Vagina (tissue), 2 donors: ENCODE measurements around the gene GOLGA6D. TPM values are rescaled to one million over a fixed set of nuclear protein-coding genes. Genes with fewer than 3 reads are reported as not detected.
"Not testable (repeated sequence)": the region's sequence is repeated elsewhere in the genome, so short reads cannot be mapped to it uniquely, and the experiment has no call there.

Experiments used
- DNase-seq, 2 donors: peaks; one replicate each; pipeline ENCODE4 v3.0.0-alpha.2; 2017; ENCODE audit errors: extremely low spot score in 2 of 2
- H3K27ac ChIP-seq: fragments of 200-600 bp; sonication (generic); one replicate; pipeline ENCODE4 v1.5.1; 2019
- H3K27me3 ChIP-seq: fragments of 200-600 bp; sonication (generic); one replicate; pipeline ENCODE4 v1.5.1; 2019
- H3K36me3 ChIP-seq, 2 donors: fragments of 200-600 bp; sonication (generic); one replicate each; pipeline ENCODE4 v1.5.1; 2017 to 2019
- H3K4me1 ChIP-seq: fragments of 200-600 bp; sonication (generic); one replicate; pipeline ENCODE4 v1.5.1; 2019
- H3K4me3 ChIP-seq, 2 donors: fragments of 200-600 bp; sonication (generic); 1 replicate in 1 of 2; 2 replicates in 1 of 2; pipeline ENCODE4 v1.5.1; 2016 to 2019
- H3K9me3 ChIP-seq: fragments of 200-600 bp; sonication (generic); one replicate; pipeline ENCODE4 v1.5.1; 2019
- CTCF ChIP-seq, 3 experiments: fragments of 450-650 bp in 2 of 3; fragments of 200-600 bp in 1 of 3; sonication (generic) in 1 of 3; IDR thresholded peaks; one replicate each; pipeline ENCODE4 v1.5.1; 2017 to 2019; ENCODE audit warnings: antibody characterized with exemption in 3 of 3, mild to moderate bottlenecking in 2 of 3, moderate library complexity in 2 of 3
- POLR2A ChIP-seq, 2 donors: fragments of 450-650 bp; IDR thresholded peaks; one replicate each; pipeline ENCODE4 v1.6.1; 2017; ENCODE audit warnings: antibody characterized with exemption in 2 of 2, mild to moderate bottlenecking in 2 of 2, moderate library complexity in 2 of 2
- POLR2AphosphoS5 ChIP-seq, 2 donors: sonication (generic); formaldehyde crosslinking; IDR thresholded peaks; one replicate each; pipeline ENCODE4 v1.9.0; 2017; ENCODE audit warnings: antibody characterized with exemption in 2 of 2, mild to moderate bottlenecking in 2 of 2, low read depth in 1 of 2; ENCODE audit not compliant: insufficient read depth in 1 of 2
- intact Hi-C: fragments of 100-400 bp; cut with DNase I; formaldehyde crosslinking; loops from one replicate; pipeline ENCODE4 v1.15.1; 2023
- total RNA-seq: library from RNA; depleted of rRNA; stranded (reverse); fragments of >200 nt; gene quantifications from one replicate; pipeline ENCODE4 v1.2.3, GENCODE V29; 2016

GOLGA6D gene, protein sequence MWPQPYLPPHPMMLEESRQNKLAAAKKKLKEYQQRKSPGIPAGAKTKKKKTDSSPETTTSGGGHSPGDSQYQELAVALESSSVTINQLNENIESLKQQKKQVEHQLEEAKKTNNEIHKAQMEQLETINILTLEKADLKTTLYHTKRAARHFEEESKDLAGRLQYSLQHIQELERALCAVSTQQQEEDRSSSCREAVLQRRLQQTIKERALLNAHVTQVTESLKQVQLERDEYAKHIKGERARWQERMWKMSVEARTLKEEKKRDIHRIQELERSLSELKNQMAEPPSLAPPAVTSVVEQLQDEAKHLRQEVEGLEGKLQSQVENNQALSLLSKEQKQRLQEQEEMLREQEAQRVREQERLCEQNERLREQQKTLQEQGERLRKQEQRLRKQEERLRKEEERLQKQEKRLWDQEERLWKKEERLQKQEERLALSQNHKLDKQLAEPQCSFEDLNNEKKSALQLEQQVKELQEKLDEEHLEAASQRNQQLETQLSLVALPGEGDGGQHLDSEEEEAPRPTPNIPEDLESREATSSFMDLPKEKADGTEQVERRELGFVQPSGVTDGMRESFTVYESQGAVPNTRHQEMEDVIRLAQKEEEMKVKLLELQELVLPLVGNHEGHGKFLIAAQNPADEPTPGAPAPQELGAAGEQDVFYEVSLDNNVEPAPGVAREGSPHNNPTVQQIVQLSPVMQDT
- not detected for total RNA-seq

GRCh38 chr15:75282572-75282971 lies at the start of gene GOLGA6D:
Gene GOLGA6D, plus strand, starts transcription at chr15:75282835. Its CDS starts 41 bp downstream, at chr15:75282876.
- DNase-seq, intact Hi-C loops, H3K9me3 ChIP-seq, H3K4me3 ChIP-seq, H3K4me1 ChIP-seq, H3K36me3 ChIP-seq, H3K27me3 ChIP-seq, H3K27ac ChIP-seq: not testable (repeated sequence)

DNA sequence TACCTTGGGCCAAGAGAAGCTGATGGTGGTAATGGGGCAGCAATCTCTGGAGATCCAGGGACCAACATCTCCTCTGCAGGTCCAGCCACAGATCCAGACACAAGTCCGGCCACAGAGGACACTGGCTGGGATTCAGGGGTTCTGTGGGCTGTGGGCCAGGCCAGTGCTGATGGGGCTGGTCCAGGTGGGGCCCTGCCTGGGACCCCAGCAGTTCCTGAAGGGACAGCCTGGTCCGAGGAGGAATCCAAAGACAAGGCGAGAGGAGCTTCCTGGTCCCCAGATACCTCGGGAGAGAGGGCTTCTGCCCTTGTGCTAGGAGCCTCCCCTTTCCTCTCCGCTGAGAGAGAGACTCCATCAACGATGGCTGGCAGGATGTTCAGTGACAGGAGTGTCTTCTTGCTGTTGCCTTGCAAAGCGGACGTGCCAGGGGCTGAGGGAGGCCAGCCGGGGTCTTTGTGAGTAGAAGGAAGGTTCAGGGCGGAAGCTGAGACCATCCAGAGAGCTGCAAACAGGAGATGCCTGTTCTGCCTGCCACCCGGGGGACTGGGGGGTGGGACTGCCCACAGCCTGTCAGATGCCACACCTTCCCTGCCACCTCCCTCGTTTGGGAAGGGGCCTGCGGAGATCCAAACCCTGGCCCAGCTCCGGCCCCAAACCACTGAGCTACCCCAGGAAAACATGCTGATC lies 49.0 kb upstream of the GOLGA6D start:
- intact Hi-C loops: loop anchor here (10.0 kb wide), 1 partner anchor 91 kb away; no protein-coding TSS in a partner anchor
- Histone ChIP-seq H3K27ac (no peak overlapping the region), H3K9me3 (no peaks in the 10 kb centered on the region), H3K36me3 (no peaks in the 10 kb centered on the region), H3K27me3 (no peaks in the 10 kb centered on the region), H3K4me3 (no peak overlapping the region), H3K4me1 (no peaks in the 10 kb centered on the region)
- TF ChIP-seq CTCF (IDR thresholded peaks at IDR 0.05): no peak
- DNase-seq: no peak

- H3K4me1 ChIP-seq: no peaks in the 10 kb centered on the region
- no peaks in the 10 kb centered on the region for H3K9me3 ChIP-seq
- DNase-seq: no peak
- intact Hi-C loops: loop anchor here (10.0 kb wide), 1 partner anchor 90 kb away; no protein-coding TSS in a partner anchor
- TF ChIP-seq POLR2A (IDR thresholded peaks at IDR 0.05) (no peak), CTCF (IDR thresholded peaks at IDR 0.05) (no peak), POLR2AphosphoS5 (IDR thresholded peaks at IDR 0.05; ENCODE audit: insufficient read depth in 1 of 2, low read depth in 1 of 2) (no peak)
- no peak overlapping the region for H3K27ac ChIP-seq
- no peak overlapping the region for H3K4me3 ChIP-seq
- H3K27me3 ChIP-seq: no peaks in the 10 kb centered on the region
- H3K36me3 ChIP-seq: no peaks in the 10 kb centered on the region
Observed at GRCh38 chr15:75234191-75234810, 48.3 kb upstream of the GOLGA6D start.

DNA sequence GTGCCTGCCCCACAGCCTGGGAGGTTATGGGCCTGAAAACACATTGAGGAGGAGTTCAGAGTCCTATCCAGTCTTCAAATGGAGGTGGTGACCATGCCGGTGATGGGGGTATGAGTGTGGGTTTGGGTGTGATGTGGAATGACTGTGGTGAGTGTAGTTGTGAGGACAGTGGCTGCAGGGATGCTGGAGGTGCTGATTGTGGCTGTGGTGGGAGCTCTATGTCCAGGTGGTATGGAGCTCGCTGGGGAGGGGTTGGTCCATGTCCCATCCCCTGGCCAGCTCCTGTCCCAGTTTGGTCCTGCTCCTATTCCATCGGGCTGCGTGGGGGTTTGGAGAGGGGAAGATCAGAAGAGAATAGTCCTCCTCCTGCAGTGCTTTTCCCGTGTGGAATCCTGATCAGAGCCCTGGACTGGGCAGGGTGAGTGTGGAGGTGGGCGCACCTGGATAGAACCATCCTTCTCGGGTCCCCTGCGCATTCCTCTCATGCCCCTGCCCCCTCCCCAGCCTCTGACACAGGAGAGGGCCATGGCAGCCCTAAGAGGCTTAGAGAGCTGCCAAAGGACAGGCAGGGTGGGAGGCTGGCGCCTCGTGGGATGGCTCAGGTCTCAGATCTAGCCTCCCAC lies 47.5 kb upstream of the GOLGA6D start:
- Histone ChIP-seq H3K27me3 (no peaks in the 10 kb centered on the region), H3K4me3 (no peak overlapping the region), H3K9me3 (no peaks in the 10 kb centered on the region), H3K36me3 (no peaks in the 10 kb centered on the region), H3K27ac (no peak overlapping the region), H3K4me1 (no peaks in the 10 kb centered on the region)
- intact Hi-C loops: loop anchor here (10.0 kb wide), 1 partner anchor 90 kb away; no protein-coding TSS in a partner anchor
- TF ChIP-seq CTCF (IDR thresholded peaks at IDR 0.05) (no peak), POLR2A (IDR thresholded peaks at IDR 0.05) (no peak)
- no peak for DNase-seq
